GM08714 (cell line): ENCODE measurements around the gene PRDM4.
A peak's percentile ranks its signal among the peaks of the same experiment; 100 is the strongest.

Source experiments
- H3K4me3 ChIP-seq: fragments of 200-500 bp; sonication (Bioruptor generic); 2 replicates; pipeline ENCODE4 v1.5.1; 2014; ENCODE audit warnings: mild to moderate bottlenecking, low read length, inconsistent platforms
- ZNF274 ChIP-seq: IDR thresholded peaks from 2 replicates; pipeline ENCODE4 v1.6.1; 2012; ENCODE audit warnings: mild to moderate bottlenecking, low read depth, low read length

PRDM4 gene

DNA sequence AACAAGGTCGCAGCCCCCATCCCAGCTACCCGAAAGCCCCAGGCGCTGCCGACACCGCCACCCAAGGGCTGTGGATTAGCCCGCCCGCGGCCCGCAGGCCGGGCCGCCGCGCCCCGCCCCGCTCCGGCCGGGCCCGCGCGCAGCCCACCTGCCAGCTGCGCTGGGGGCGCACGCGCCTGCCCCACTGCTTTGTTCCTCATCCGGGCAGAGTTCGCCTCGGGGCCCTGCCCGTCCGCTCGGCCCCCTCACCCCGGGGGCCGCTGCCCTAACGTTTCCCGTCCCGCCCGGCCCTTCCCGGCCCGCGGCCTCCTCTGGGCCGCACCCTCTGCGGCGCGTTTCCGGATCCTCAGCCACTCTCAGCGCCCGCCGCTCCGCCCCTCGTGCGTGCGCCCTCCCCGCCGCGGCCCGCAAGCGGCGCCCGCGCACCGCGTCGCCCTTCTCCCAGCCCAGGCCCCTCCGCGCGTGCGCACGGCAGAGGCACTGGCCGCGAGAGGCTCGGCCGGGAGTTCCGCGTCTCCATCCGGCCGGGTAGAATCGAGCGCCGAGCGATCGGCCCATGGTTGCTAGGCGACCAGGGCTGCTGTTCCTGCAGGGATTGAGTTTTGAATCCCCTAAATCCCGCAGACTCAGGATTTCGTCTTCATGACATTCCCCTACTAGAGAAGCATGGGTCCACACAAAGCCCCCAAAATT lies at the start of gene PRDM4:
Gene PRDM4 (minus strand): TSS at position 329 of the 693 bp plus-strand sequence. CDS start 622 bp downstream, outside the sequence.
- TF ChIP-seq ZNF274 = no peak
- peak within 1 kb of the TSS; percentile 83 for H3K4me3 ChIP-seq

DNA sequence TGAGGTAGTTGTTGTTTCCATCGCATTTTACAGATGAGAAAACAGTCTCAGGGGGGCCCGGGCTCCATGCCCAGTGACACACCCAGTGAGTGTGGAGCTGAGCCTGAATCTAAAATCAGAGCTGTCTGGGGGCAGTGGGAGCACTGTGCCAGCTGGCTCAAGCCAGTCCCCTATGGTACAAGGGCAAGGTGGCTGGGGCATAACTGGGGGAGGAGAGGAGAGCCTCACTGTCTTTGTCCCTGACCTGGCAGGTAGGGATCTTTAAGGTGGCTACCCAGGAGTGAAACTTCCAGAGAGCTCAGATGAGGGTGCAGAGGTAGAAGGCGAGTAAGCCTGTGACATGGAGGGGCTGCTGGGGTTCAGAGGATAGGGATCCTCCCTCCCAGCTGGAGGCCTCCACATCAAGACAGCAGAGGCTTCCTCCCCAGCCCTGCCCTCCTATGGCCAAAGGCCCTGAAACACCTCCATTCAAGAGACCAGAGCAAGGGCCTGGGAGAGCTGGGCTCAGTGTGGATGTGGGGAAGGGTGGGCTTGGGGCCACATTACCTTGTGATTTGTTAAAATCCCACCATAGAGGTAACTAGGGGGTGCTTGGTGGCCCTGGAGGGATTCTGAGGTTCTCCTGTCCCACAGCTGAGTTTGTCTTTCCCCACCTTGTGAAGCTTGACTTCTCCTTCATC lies 46.7 kb upstream of the PRDM4 start:
- H3K4me3 ChIP-seq = no peak overlapping the region
- no peak for TF ChIP-seq ZNF274

- no peak overlapping the region for H3K4me3 ChIP-seq
- TF ChIP-seq ZNF274 = no peak
These were observed 44.7 kb upstream of the PRDM4 start for GRCh38 chr12:107805488-107806180.

DNA sequence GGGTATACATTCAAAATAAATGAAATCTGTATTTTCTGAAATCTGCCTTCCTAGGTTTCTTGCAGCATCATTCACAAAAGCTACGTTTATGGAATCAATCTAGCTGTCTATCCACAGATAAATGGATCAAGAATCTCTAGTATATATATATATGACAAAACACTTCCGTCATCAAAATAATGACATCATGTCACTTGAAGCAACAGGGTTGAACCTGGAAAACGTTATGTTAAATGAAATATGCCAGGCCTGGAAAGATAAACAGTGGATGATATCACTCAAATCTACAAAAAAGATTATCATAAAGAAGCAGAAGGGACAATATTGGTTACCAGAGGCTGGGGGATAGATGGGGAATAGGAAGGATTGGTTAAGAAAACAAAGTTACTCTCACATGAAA lies 42.2 kb upstream of the PRDM4 start:
- H3K4me3 ChIP-seq = no peak overlapping the region
- no peak for TF ChIP-seq ZNF274

DNA sequence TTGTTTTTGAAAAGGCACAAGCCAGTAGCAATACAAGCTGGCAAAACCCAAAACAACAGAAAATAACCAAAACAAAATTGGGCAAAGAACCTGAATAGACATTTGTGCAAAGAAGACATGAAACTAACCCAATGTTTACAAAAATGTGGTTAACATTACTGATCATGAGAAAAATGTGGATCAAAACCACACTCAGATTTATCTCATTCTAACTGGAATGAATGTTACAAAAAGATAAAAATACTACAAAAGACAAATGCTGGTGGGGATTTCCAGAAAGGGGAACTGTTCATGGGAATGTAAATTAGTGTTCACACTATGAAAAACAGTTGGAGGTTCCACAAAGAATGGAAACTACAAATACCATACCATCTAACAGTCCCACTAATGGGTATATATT lies 40.2 kb upstream of the PRDM4 start:
- H3K4me3 ChIP-seq = no peak overlapping the region
- TF ChIP-seq ZNF274 = no peak

DNA sequence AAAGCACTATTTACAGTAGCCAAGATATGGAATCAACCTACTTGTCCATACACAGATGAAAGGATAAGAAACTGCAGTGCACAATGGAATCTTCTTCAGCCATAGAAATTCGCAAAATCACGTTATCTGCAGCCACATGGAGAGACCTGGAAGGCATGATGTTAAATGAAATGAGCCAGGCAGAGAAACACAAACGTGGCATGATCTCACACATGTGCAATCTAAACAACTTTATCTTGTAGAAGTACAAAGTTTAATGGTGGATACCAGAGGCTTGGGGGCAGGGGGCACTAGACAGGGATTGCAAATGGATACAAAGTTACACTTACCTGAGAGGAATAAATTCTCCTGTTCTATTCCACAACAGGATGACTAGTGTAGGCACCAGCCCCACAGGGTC lies 37.6 kb upstream of the PRDM4 start:
- no peak overlapping the region for H3K4me3 ChIP-seq
- TF ChIP-seq ZNF274 = no peak

GRCh38 chr12:107794451-107794850 lies 33.5 kb upstream of the PRDM4 start:
- H3K4me3 ChIP-seq = no peak overlapping the region
- TF ChIP-seq ZNF274 = no peak

DNA sequence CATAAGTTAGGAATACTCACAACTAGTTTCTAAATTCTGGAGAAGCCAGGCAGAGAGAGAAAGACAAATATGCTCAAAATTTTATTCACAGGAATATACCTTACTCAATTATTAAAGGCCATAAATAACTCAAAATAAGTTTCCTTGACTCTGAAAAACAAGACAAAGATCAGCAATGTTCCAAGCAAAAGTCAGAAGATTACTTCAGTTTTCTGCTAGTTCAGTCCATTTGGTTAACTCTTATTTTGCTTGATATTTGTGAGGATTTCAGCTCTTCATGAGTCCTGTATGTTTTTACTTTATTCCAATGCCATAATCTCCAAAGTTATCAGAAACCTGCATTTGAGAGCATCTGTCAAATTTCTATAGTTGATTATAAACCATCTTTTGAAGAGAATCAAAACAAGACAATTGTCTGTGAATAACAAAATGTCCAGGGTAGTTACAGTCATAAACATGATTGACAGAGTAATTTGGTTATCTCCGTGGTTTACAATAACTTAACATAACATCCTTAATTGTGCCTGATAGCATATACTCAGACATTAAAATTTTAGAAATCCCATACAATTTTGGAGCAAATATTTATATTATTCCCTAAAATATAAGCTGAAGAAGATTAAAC lies 30.6 kb upstream of the PRDM4 start:
- no peak for TF ChIP-seq ZNF274
- no peak overlapping the region for H3K4me3 ChIP-seq

GRCh38 chr12:107788690-107789458 lies 27.9 kb upstream of the PRDM4 start:
- TF ChIP-seq ZNF274 = no peak
- no peak overlapping the region for H3K4me3 ChIP-seq

DNA sequence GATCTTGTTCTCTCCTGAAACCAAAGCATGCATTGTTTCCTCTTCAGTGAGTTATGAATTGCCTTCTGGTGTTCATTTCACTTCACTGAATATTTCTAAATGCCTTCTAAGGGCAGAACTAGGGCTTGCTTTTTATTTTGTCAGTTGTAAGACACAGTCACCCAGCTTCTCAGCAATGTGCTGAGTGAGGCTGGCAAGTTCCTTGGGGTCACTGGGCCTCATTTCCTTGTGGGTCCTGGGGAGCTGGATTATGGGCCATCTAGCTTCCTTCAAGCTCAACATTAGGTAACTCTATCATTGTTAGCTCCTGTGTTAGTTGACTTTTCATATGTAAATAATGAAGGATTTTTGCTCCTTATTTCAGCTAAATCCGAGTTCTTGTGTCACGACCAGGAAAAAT lies 27.3 kb upstream of the PRDM4 start:
- no peak overlapping the region for H3K4me3 ChIP-seq
- TF ChIP-seq ZNF274 = no peak

- H3K4me3 ChIP-seq = no peak overlapping the region; the same call in 1 of the 2 replicates
- no peak for TF ChIP-seq ZNF274
These were observed 22.8 kb upstream of the PRDM4 start for GRCh38 chr12:107783406-107784376.

DNA sequence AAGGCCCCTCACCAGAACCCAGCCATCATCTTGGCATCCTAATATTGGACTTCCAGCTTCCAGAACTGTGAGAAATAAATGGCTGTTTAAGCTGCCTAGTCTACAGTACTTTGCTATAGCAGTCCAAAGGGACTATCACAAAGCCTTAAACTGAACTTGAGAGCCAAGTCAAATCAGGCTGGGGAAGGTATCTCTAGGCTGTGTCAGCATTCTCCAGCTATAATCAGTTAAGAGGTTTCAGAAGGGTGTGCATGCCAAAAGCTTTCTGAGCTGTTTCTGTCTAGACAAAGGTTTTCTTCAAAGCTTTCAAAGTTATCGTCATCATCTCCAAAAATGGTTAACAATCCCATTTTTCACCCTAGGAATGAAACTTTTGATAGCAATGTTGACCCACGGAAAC lies 21.1 kb upstream of the PRDM4 start:
- TF ChIP-seq ZNF274 = no peak
- H3K4me3 ChIP-seq = no peak overlapping the region

DNA sequence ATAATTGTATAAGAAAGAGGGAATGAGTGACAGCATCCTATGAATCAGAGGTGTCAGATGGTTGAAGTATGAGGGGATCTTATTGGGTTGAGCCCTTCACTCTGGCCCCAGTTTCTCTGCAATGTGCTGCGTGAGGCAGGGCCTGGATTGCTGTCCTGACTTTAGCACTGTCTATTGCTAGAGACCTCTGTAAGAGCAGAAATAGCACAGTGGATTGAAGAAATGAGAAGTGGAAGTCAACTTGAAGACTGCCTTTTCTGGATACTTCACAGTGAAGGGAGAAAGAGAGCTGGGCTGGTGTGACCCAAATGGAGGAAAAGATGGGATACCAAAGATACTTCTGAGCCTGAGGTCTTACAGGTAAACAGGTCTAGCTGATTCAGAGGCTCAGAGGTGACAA lies 19.4 kb upstream of the PRDM4 start:
- TF ChIP-seq ZNF274 = no peak
- no peak overlapping the region for H3K4me3 ChIP-seq
